AG09309 (cell line): ENCODE results near the gene NAMPT.

Experiments
- DNase-seq: peaks from one replicate; pipeline ENCODE4 v3.0.0-alpha.2; 2010; ENCODE audit warnings: low read depth
- H3K4me3 ChIP-seq: 2 replicates; pipeline ENCODE4 v1.5.1; 2011; ENCODE audit warnings: mild to moderate bottlenecking, low read depth, low read length, moderate library complexity; ENCODE audit not compliant: control insufficient read depth
- TF ChIP-seq, protein P1 (sequence below): IDR thresholded peaks from 2 replicates; pipeline ENCODE4 v1.5.1; 2011; ENCODE audit warnings: mild to moderate bottlenecking, low read depth, low read length, inconsistent platforms; ENCODE audit not compliant: insufficient read depth, control insufficient read depth; ENCODE audit errors: missing control alignments

Gene NAMPT

DNA sequence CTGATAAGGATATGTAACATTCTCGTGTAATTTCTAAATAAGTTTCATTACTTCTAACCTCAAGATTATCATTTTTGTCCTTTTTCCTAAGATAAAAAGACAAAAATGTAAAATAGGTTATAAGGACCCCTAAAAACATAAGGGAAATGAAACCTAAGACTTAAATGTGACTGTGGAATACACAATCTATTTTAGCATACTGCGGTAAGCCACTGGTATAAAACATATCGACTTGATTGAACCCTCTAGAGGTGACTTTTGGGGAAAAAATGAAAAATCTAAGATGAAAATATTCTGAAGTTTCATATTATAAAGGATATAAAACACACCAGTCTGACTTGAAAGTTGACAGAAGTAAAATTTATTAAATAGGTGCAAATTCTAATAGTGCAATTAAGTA lies 1.9 kb downstream of the NAMPT start:
- H3K4me3 ChIP-seq, result no peak overlapping the region
- DNase-seq, result no peak
- TF ChIP-seq, protein P1, sequence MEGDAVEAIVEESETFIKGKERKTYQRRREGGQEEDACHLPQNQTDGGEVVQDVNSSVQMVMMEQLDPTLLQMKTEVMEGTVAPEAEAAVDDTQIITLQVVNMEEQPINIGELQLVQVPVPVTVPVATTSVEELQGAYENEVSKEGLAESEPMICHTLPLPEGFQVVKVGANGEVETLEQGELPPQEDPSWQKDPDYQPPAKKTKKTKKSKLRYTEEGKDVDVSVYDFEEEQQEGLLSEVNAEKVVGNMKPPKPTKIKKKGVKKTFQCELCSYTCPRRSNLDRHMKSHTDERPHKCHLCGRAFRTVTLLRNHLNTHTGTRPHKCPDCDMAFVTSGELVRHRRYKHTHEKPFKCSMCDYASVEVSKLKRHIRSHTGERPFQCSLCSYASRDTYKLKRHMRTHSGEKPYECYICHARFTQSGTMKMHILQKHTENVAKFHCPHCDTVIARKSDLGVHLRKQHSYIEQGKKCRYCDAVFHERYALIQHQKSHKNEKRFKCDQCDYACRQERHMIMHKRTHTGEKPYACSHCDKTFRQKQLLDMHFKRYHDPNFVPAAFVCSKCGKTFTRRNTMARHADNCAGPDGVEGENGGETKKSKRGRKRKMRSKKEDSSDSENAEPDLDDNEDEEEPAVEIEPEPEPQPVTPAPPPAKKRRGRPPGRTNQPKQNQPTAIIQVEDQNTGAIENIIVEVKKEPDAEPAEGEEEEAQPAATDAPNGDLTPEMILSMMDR, result no peak

- DNase-seq, result no peak
- TF ChIP-seq, protein P1, result no peak
- H3K4me3 ChIP-seq, result no peak overlapping the region
Measured at GRCh38 chr7:106282390-106282789, 2.4 kb downstream of the NAMPT start.

- TF ChIP-seq, protein P1, result no peak
- no peak for DNase-seq
- no peak overlapping the region for H3K4me3 ChIP-seq
Measured at GRCh38 chr7:106281585-106282318, 3.0 kb downstream of the NAMPT start.

DNA sequence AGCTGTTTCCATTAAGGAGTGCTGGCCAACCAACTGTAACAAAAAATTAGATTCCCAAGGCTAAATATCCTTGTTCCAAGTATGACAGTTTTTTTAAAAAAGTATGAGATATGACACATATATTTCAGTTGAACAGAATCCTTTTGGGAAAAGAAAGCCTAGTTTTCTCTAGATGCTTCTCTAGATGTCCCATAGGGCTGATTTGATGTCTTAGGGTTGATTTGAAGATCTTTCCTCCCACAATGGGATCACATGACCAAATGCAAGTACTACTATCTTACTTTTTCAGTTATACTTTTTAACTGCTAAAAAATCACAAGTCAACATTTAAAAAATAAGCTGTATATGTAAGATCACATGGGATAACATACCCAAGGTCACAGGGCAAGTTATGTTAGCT lies 3.7 kb downstream of the NAMPT start:
- TF ChIP-seq, protein P1, result no peak
- no peak for DNase-seq
- no peak overlapping the region for H3K4me3 ChIP-seq

- H3K4me3 ChIP-seq, result no peak overlapping the region
- no peak for DNase-seq
- TF ChIP-seq, protein P1, result no peak
Measured at GRCh38 chr7:106279425-106280197, 5.2 kb downstream of the NAMPT start.

DNA sequence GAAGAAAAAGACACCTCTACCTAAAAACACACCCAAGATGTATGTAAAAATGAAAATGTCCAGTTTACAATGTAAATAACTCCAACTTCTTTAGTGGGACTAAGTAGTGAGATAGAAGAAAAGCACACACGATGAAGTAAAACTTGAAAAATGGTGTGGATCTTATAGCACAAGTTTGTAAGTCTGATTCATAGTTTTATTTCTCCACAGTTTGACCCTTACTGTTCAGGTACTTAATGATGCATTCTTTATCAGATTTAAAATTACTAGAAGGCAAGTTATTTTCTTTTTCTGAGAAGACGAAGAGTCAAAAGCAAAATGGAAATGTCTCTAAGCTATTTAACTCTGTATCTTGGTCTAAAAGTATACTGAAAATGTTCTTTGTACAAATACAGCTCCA lies 6.1 kb downstream of the NAMPT start:
- no peak for DNase-seq
- TF ChIP-seq, protein P1, result no peak
- H3K4me3 ChIP-seq, result no peak overlapping the region
